Measurements from ENCODE around the gene ZBTB7B.

DNA sequence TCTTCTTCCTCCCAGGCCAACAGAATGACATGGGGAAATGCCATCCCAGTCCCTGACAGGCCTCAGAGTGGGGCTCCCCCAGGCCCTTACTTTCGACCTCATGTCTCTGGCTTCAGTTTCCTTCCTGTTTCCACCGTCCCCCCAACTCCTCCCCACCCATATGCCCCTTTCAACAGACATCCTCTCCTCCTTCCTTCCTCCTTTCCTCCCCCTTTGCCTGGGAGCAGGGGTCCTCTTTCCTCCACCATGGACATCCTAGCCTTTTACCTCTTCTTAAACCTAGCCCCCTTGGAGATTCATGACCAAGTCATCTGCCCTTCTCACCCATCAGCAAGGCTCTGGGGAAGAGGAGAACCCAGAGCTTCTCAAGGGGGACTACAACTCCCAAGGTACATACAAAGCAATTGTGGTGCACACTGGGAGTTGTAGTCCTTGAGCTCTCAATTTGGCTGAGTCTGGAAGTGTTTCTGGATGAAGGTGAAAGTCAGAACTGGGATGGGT is 4.0 kb downstream of the ZBTB7B start:
- TF ChIP-seq, protein P1, sequence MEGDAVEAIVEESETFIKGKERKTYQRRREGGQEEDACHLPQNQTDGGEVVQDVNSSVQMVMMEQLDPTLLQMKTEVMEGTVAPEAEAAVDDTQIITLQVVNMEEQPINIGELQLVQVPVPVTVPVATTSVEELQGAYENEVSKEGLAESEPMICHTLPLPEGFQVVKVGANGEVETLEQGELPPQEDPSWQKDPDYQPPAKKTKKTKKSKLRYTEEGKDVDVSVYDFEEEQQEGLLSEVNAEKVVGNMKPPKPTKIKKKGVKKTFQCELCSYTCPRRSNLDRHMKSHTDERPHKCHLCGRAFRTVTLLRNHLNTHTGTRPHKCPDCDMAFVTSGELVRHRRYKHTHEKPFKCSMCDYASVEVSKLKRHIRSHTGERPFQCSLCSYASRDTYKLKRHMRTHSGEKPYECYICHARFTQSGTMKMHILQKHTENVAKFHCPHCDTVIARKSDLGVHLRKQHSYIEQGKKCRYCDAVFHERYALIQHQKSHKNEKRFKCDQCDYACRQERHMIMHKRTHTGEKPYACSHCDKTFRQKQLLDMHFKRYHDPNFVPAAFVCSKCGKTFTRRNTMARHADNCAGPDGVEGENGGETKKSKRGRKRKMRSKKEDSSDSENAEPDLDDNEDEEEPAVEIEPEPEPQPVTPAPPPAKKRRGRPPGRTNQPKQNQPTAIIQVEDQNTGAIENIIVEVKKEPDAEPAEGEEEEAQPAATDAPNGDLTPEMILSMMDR (IDR thresholded peaks at IDR 0.05), result no peak
- no peak for TF ChIP-seq POLR2A (IDR thresholded peaks at IDR 0.05)
- TF ChIP-seq POLR2AphosphoS5 (IDR thresholded peaks at IDR 0.05), result no peak
